ENCODE data around the gene ARL10.

Gene ARL10

GRCh38 chr5:176410486-176411180 is 45.3 kb downstream of the ARL10 start:
- no peak for DNase-seq (ENCODE audit: low spot score)

GRCh38 chr5:176412517-176413254 is 47.4 kb downstream of the ARL10 start:
- DNase-seq (ENCODE audit: low spot score), result no peak

GRCh38 chr5:176413255-176413565 is 47.9 kb downstream of the ARL10 start:
- DNase-seq (ENCODE audit: low spot score), result no peak

GRCh38 chr5:176413709-176414191 is 48.5 kb downstream of the ARL10 start:
- DNase-seq (ENCODE audit: low spot score), result no peak

GRCh38 chr5:176414704-176415103 is 49.4 kb downstream of the ARL10 start:
- DNase-seq (ENCODE audit: low spot score), result no peak

GRCh38 chr5:176415240-176415951 is 50.1 kb downstream of the ARL10 start:
- DNase-seq (ENCODE audit: low spot score), result no peak

GRCh38 chr5:176415952-176416924 is 51.0 kb downstream of the ARL10 start, which contains the start of gene CLTB:
TSS of gene CLTB (minus strand) at chr5:176416539. CDS start at chr5:176416363, 176 bp downstream.
- DNase-seq (ENCODE audit: low spot score), result peak; percentile 86

GRCh38 chr5:176416965-176417364 is 51.7 kb downstream of the ARL10 start:
- no peak for DNase-seq (ENCODE audit: low spot score)

- no peak for DNase-seq (ENCODE audit: low spot score)
These were observed 53.0 kb downstream of the ARL10 start for GRCh38 chr5:176418251-176418650.

- DNase-seq (ENCODE audit: low spot score), result no peak
These were observed 54.8 kb downstream of the ARL10 start for GRCh38 chr5:176420086-176420485.

GRCh38 chr5:176420972-176421544 is 55.8 kb downstream of the ARL10 start:
- no peak for DNase-seq (ENCODE audit: low spot score)

GRCh38 chr5:176424181-176424580 is 58.9 kb downstream of the ARL10 start:
- no peak for DNase-seq (ENCODE audit: low spot score)

- DNase-seq (ENCODE audit: low spot score), result no peak
These were observed 59.9 kb downstream of the ARL10 start for GRCh38 chr5:176425138-176425537.

GRCh38 chr5:176425791-176426190 is 60.5 kb downstream of the ARL10 start:
- no peak for DNase-seq (ENCODE audit: low spot score)

- DNase-seq (ENCODE audit: low spot score), result no peak
These were observed 61.6 kb downstream of the ARL10 start for GRCh38 chr5:176426876-176427275.

- DNase-seq (ENCODE audit: low spot score), result no peak
These were observed 62.7 kb downstream of the ARL10 start for GRCh38 chr5:176427971-176428370.

GRCh38 chr5:176429972-176430371 is 64.7 kb downstream of the ARL10 start:
- DNase-seq (ENCODE audit: low spot score), result no peak

All from activated CD4-positive, alpha-beta T cell treated with anti-CD3 and anti-CD28 coated beads, Interleukin-2, Interleukin-4, amounts not matched to agents 100 ng/mL and 50 ng/mL, durations not matched to agents 16 hours and 8 hours (primary cell).